Measurements from ENCODE around the gene NRIP2. TPM values are rescaled to one million over a fixed set of nuclear protein-coding genes. Genes with fewer than 3 reads are reported as not detected.

NRIP2 gene
- total and polyA plus RNA-seq, 12 donors, result 1.4 to 4.0 (median 2.5) TPM

GRCh38 chr12:2801044-2801783 is 33.6 kb downstream of the NRIP2 start:
- no peak overlapping the region for H3K4me3 ChIP-seq
- H3K4me1 ChIP-seq, result peaks cover 9 to 66% (median 52%) of the 10 kb centered on the region in 9 donors
- 55 to 65% methylated on average over 16 of the region's 16 CpGs for WGBS, 2 donors
- ATAC-seq, result no peak
- no peaks in the 10 kb centered on the region for H3K9me3 ChIP-seq
- peak overlapping the region in 2 of 10 donors; percentile 17 for H3K27ac ChIP-seq
- intact Hi-C loops (cut with DNase I), result no loop called here
- no peaks in the 10 kb centered on the region for H3K27me3 ChIP-seq
- TF ChIP-seq, protein P1, sequence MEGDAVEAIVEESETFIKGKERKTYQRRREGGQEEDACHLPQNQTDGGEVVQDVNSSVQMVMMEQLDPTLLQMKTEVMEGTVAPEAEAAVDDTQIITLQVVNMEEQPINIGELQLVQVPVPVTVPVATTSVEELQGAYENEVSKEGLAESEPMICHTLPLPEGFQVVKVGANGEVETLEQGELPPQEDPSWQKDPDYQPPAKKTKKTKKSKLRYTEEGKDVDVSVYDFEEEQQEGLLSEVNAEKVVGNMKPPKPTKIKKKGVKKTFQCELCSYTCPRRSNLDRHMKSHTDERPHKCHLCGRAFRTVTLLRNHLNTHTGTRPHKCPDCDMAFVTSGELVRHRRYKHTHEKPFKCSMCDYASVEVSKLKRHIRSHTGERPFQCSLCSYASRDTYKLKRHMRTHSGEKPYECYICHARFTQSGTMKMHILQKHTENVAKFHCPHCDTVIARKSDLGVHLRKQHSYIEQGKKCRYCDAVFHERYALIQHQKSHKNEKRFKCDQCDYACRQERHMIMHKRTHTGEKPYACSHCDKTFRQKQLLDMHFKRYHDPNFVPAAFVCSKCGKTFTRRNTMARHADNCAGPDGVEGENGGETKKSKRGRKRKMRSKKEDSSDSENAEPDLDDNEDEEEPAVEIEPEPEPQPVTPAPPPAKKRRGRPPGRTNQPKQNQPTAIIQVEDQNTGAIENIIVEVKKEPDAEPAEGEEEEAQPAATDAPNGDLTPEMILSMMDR (IDR thresholded peaks at IDR 0.05), result no peak
- DNase-seq, result peak in 1 of 2 donors; percentile 34
- H3K36me3 ChIP-seq, result peaks cover 0 to 93% (median 50%) of the 10 kb centered on the region in 9 donors

DNA sequence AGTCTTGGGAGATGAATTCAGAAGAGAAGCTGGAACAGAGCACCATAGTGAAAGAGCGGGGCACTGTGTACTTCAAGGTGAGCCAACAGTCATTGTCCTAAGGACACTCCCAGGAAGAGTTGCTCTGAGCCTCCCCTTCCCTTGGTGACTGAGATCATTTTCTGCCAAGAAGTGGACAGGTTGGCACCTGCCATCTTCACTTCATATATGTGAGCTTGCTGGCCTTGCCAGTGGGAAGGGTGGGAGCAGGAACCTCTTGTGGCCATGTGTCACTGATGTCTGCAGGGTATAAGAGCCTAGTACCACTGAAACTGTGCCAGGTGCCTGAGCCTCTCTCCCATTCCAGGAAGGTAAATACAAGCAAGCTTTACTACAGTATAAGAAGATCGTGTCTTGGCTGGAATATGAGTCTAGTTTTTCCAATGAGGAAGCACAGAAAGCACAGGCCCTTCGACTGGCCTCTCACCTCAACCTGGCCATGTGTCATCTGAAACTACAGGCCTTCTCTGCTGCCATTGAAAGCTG is 34.7 kb downstream of the NRIP2 start:
- ATAC-seq (no peak), DNase-seq (no peak)
- peaks cover 12 to 61% (median 53%) of the 10 kb centered on the region in 9 donors for H3K4me1 ChIP-seq
- H3K9me3 ChIP-seq, result no peaks in the 10 kb centered on the region
- intact Hi-C loops (cut with DNase I), result no loop called here
- TF ChIP-seq, protein P1 (IDR thresholded peaks at IDR 0.05), result no peak
- H3K27ac ChIP-seq, result peak overlapping the region in 1 of 10 donors; percentile 3
- no peaks in the 10 kb centered on the region for H3K27me3 ChIP-seq
- H3K36me3 ChIP-seq, result peaks cover 0 to 83% (median 50%) of the 10 kb centered on the region in 9 donors
- H3K4me3 ChIP-seq, result no peak overlapping the region
- 93% methylated on average over 3 of the region's 3 CpGs for WGBS, 2 donors

DNA sequence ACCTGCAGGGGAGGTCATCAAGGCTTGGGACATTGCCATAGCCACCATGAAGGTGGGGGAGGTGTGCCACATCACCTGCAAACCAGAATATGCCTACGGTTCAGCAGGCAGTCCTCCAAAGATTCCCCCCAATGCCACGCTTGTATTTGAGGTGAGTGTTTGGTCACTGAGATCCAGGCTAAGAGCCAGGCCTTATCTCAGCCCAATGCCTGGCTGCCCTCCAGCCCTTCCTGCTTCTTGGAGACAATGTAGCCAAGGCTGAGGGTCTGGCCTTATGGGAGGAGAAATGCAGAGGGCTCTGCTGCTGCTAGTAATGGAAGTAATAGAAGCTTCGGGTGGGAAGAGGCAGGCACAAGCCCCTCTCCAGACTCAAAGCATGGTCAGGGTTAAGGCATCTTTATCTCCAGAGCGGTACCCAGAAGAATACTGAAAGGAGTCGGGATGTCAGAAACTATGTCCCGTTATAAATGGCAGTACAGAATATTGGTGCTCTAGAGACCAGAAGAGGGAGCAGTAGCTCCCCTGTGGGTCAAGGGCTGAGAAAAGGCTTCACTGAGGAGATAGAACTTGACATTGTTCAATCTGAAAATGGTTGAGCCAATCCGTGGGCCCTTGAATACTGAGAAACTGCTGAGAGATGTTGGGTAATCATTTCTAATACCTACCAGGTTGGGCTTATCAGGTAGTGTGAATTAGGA is 37.0 kb downstream of the NRIP2 start:
- Histone ChIP-seq H3K4me3 (no peak overlapping the region), H3K36me3 (peaks cover 0 to 60% (median 37%) of the 10 kb centered on the region in 9 donors), H3K27ac (peak overlapping the region in 3 of 10 donors; percentile 9 to 48 (median 33)), H3K27me3 (no peaks in the 10 kb centered on the region), H3K9me3 (no peaks in the 10 kb centered on the region), H3K4me1 (peaks cover 12 to 55% (median 39%) of the 10 kb centered on the region in 9 donors)
- TF ChIP-seq, protein P1 (IDR thresholded peaks at IDR 0.05), result peak in 6 of 9 donors; percentile 5 to 34 (median 26)
- 47 to 50% methylated on average over 7 of the region's 7 CpGs for WGBS, 2 donors
- ATAC-seq (no peak), DNase-seq (peak; percentile 65 to 69)
- intact Hi-C loops (cut with DNase I), result loop anchor here in 1 of 10 donors (2.0 kb wide), 1 partner anchor 15 kb away; the partner anchor contains the start of gene ITFG2

- 10 to 11% methylated on average over 14 of the region's 14 CpGs for WGBS, 2 donors
- ATAC-seq, result no peak
- Histone ChIP-seq H3K9me3 (no peaks in the 10 kb centered on the region), H3K27me3 (no peaks in the 10 kb centered on the region), H3K27ac (peak overlapping the region; percentile 63 to 86 (median 81)), H3K4me3 (peak overlapping the region; percentile 54 to 91 (median 82)), H3K36me3 (peaks cover 0 to 44% (median 23%) of the 10 kb centered on the region in 9 donors), H3K4me1 (peaks cover 12 to 55% (median 39%) of the 10 kb centered on the region in 9 donors)
- no peak for DNase-seq
- intact Hi-C loops (cut with DNase I), result loop anchor here in 1 of 10 donors (2.0 kb wide), 1 partner anchor 17 kb away; the partner anchor contains the start of gene ITFG2
- TF ChIP-seq, protein P1 (IDR thresholded peaks at IDR 0.05), result no peak
Measured at GRCh38 chr12:2796187-2796666, 38.6 kb downstream of the NRIP2 start.

Data from heart right ventricle (tissue), 16 donors.